Activated T-cell treated with anti-CD3 and anti-CD28 coated beads, Interleukin-2, amount 50 U/mL, for 4 hours (primary cell): ENCODE data around the gene HORMAD2. TPM values are rescaled to one million over a fixed set of nuclear protein-coding genes. Genes with fewer than 3 reads are reported as not detected.
"Not testable (repeated sequence)": the region's sequence is repeated elsewhere in the genome, so short reads cannot be mapped to it uniquely, and the experiment has no call there.

ENCODE experiments used
- ATAC-seq, 2 donors: fragments of 200-7000 bp; cut with Tn5 transposase; one replicate each; pipeline ENCODE4 v1.10.0; 2021
- DNase-seq: peaks from one replicate; pipeline ENCODE4 v3.0.0-alpha.2; 2020
- H3K27me3 Mint-ChIP-seq: one replicate; pipeline ENCODE4 v1.8.0; 2021; ENCODE audit warnings: low read depth, mixed read lengths
- H3K36me3 Mint-ChIP-seq: one replicate; pipeline ENCODE4 v1.8.0; 2022; ENCODE audit warnings: mixed read lengths; ENCODE audit not compliant: insufficient read depth
- H3K4me1 Mint-ChIP-seq: one replicate; pipeline ENCODE4 v1.8.0; 2021; ENCODE audit warnings: low read depth, mixed read lengths
- H3K4me3 Mint-ChIP-seq: one replicate; pipeline ENCODE4 v1.8.0; 2021; ENCODE audit warnings: mild to moderate bottlenecking, moderate library complexity, mixed read lengths
- H3K9me3 Mint-ChIP-seq: one replicate; pipeline ENCODE4 v1.8.0; 2021; ENCODE audit warnings: mixed read lengths
- total RNA-seq, 3 donors: library from RNA; stranded (reverse); gene quantifications; one replicate each; pipeline ENCODE4 v1.2.1, GENCODE V29; 2021

The HORMAD2 gene
- total RNA-seq, 3 donors from 2014 or later, result not detected

- ATAC-seq (no peak), DNase-seq (no peak)
- Mint-ChIP-seq H3K4me1 (peaks cover 13% of the 10 kb centered on the region), H3K36me3 (no peaks in the 10 kb centered on the region), H3K4me3 (no peak overlapping the region), H3K27me3 (peaks cover 9% of the 10 kb centered on the region), H3K9me3 (no peaks in the 10 kb centered on the region)
These were observed 34.2 kb upstream of the HORMAD2 start for GRCh38 chr22:30045901-30046715.

DNA sequence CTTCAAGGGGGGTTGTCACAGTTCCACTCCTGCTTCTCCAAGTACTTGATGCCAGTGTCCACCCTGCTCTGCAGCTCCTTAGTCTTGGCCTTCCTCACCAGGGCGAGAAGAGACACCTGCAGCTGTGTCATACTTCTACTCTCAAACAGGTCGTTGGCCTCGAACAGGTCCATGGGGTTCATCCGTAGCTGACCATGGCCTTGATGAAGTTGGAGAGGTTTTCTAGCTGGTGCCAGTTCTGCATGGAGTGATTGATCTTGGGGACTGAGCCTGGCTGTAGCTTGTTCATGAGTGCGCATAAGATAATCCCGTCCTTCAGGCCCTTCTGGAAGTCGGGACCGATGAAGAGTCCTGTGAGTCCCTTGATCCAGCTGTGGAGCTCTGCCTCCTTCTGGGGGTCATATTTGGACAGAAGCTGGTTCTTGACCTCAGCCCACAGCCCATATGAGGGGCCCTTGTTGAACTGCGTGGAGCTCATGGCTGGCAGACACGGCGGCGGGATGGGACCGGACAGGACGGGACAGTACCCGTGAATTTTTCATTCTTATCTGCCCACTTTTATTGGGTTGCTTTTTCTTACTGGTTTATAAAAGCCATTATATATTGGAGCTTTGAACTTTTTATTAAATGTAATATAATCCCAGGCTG, 33.4 kb upstream of the HORMAD2 start:
- no peaks in the 10 kb centered on the region for H3K36me3 Mint-ChIP-seq
- peaks cover 9% of the 10 kb centered on the region for H3K27me3 Mint-ChIP-seq
- DNase-seq (no peak), ATAC-seq (no peak)
- no peaks in the 10 kb centered on the region for H3K9me3 Mint-ChIP-seq
- H3K4me3 Mint-ChIP-seq, result peak overlapping the region; percentile 21
- H3K4me1 Mint-ChIP-seq, result peaks cover 13% of the 10 kb centered on the region

DNA sequence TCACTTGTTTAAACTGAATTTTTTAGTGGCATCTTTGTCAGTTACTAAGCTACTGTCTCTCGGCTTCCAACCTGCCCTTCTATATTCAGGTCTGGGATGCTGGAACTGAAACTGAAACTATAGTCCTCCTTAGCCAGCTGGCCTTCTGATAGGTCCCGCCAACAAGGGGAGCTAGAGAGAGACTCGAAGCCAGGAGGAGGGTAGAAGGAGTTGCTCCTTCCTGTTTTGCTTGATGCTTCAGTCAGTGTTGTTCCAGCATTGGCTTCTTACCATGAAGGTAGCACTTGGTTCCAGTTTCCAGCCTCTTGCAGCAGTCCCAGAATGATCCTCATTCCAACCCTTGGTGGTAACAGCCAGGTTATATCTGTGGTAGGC, 32.9 kb upstream of the HORMAD2 start:
- Mint-ChIP-seq H3K36me3 (no peaks in the 10 kb centered on the region), H3K27me3 (peaks cover 6% of the 10 kb centered on the region), H3K4me1 (peaks cover 13% of the 10 kb centered on the region), H3K9me3 (no peaks in the 10 kb centered on the region), H3K4me3 (peak overlapping the region; percentile 21)
- ATAC-seq, result no peak
- DNase-seq, result no peak

- ATAC-seq (no peak), DNase-seq (no peak)
- Mint-ChIP-seq H3K4me1 (peaks cover 13% of the 10 kb centered on the region), H3K27me3 (no peaks in the 10 kb centered on the region), H3K4me3 (no peak overlapping the region), H3K9me3 (no peaks in the 10 kb centered on the region), H3K36me3 (no peaks in the 10 kb centered on the region)
These were observed 31.6 kb upstream of the HORMAD2 start for GRCh38 chr22:30048681-30049080.

- Mint-ChIP-seq H3K27me3 (peaks cover 3% of the 10 kb centered on the region), H3K36me3 (no peaks in the 10 kb centered on the region), H3K4me3 (no peak overlapping the region), H3K9me3 (peaks cover 15% of the 10 kb centered on the region), H3K4me1 (no peaks in the 10 kb centered on the region)
- ATAC-seq (no peak), DNase-seq (no peak)
These were observed 26.0 kb upstream of the HORMAD2 start for GRCh38 chr22:30054067-30054763.

- no peak for DNase-seq
- peaks cover 1% of the 10 kb centered on the region for H3K36me3 Mint-ChIP-seq
- no peak overlapping the region for H3K4me3 Mint-ChIP-seq
- H3K27me3 Mint-ChIP-seq, result peaks cover 4% of the 10 kb centered on the region
- no peak for ATAC-seq
- peaks cover 15% of the 10 kb centered on the region for H3K9me3 Mint-ChIP-seq
- no peaks in the 10 kb centered on the region for H3K4me1 Mint-ChIP-seq
These were observed 25.5 kb upstream of the HORMAD2 start for GRCh38 chr22:30054764-30055069.

- H3K36me3 Mint-ChIP-seq, result peaks cover 1% of the 10 kb centered on the region
- peaks cover 15% of the 10 kb centered on the region for H3K9me3 Mint-ChIP-seq
- peaks cover 4% of the 10 kb centered on the region for H3K27me3 Mint-ChIP-seq
- no peak overlapping the region for H3K4me3 Mint-ChIP-seq
- no peak for DNase-seq
- no peak for ATAC-seq
- no peaks in the 10 kb centered on the region for H3K4me1 Mint-ChIP-seq
These were observed 24.2 kb upstream of the HORMAD2 start for GRCh38 chr22:30056015-30056414.

DNA sequence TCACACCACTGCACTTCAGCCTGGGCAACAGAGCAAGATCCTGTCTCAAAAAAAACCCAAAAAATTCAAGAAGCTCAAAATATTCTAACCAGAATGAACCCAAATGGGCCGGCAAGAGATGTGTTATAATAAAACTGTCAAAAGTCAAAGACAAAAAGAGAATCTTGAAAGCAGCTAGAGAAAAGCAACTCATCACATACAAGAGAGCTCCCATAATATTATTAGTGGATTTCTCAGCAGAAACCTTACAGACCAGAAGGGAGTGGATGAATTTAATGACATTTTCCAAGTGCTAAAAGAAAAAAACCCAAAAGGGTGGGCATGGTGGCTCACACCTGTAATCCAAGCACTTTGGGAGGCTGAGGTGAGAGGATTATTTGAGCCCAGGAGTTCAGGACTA, 22.9 kb upstream of the HORMAD2 start:
- H3K27me3 Mint-ChIP-seq, result peaks cover 4% of the 10 kb centered on the region
- H3K4me3 Mint-ChIP-seq, result no peak overlapping the region
- no peaks in the 10 kb centered on the region for H3K4me1 Mint-ChIP-seq
- H3K9me3 Mint-ChIP-seq, result peaks cover 21% of the 10 kb centered on the region
- DNase-seq (no peak), ATAC-seq (no peak)
- peaks cover 1% of the 10 kb centered on the region for H3K36me3 Mint-ChIP-seq

GRCh38 chr22:30059346-30060020, 20.8 kb upstream of the HORMAD2 start:
- H3K27me3 Mint-ChIP-seq, H3K4me1 Mint-ChIP-seq, H3K4me3 Mint-ChIP-seq, DNase-seq, ATAC-seq, H3K36me3 Mint-ChIP-seq: not testable (repeated sequence)
- H3K9me3 Mint-ChIP-seq, result peaks cover 35% of the 10 kb centered on the region

- not testable (repeated sequence) for ATAC-seq, H3K4me3 Mint-ChIP-seq, H3K27me3 Mint-ChIP-seq, H3K36me3 Mint-ChIP-seq, H3K4me1 Mint-ChIP-seq, DNase-seq
- H3K9me3 Mint-ChIP-seq, result peaks cover 37% of the 10 kb centered on the region
These were observed 19.2 kb upstream of the HORMAD2 start for GRCh38 chr22:30061094-30061493.

- Mint-ChIP-seq H3K4me3 (no peak overlapping the region), H3K36me3 (peaks cover 1% of the 10 kb centered on the region), H3K4me1 (no peaks in the 10 kb centered on the region), H3K9me3 (peaks cover 30% of the 10 kb centered on the region), H3K27me3 (peaks cover 3% of the 10 kb centered on the region)
- ATAC-seq (no peak), DNase-seq (no peak)
These were observed 18.0 kb upstream of the HORMAD2 start for GRCh38 chr22:30062259-30062658.

GRCh38 chr22:30062950-30063349, 17.3 kb upstream of the HORMAD2 start:
- Mint-ChIP-seq H3K4me1 (no peaks in the 10 kb centered on the region), H3K9me3 (peaks cover 27% of the 10 kb centered on the region), H3K36me3 (peaks cover 1% of the 10 kb centered on the region), H3K27me3 (peaks cover 2% of the 10 kb centered on the region), H3K4me3 (no peak overlapping the region)
- DNase-seq (no peak), ATAC-seq (no peak)

DNA sequence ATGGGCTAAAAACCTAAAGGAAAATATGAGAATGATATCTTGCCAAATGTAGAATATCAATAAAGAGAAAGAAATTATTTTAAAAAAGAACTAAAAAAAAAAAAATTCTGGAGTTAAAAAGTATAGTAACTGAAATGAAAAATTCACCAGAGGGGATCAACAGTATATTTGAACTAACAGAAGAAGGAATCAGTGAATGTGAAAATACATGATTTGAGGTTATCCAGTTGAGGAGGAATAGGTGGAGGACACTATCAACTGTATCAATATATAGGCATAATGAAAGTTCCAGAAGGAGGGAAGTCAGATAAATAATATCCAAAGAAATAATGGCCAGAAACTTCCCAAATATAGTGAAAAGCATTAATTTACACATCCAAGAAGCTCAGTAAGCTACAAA, 16.1 kb upstream of the HORMAD2 start:
- Mint-ChIP-seq H3K4me1 (no peaks in the 10 kb centered on the region), H3K4me3 (no peak overlapping the region), H3K36me3 (peaks cover 1% of the 10 kb centered on the region), H3K27me3 (peaks cover 2% of the 10 kb centered on the region), H3K9me3 (peaks cover 21% of the 10 kb centered on the region)
- DNase-seq (no peak), ATAC-seq (no peak)

DNA sequence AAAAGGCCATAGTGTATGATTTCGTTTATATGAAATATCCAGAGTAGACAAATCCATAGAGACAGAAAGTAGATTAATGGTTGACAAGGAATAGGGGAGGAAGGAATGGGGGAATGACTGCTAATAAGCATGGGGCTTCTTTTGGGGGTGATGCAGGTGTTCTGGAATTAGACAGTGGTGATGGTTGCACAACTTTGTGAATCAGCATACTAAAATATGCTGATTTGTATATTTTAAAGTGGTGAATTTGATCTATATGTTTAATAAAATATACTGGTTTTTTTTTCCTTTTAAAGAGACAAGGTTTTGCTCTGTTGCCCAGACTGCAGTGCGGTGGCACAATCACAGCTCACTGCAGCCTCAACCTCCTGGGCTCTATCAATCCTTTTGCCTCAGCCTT, 6.5 kb upstream of the HORMAD2 start:
- DNase-seq (no peak), ATAC-seq (no peak)
- Mint-ChIP-seq H3K4me1 (peaks cover 8% of the 10 kb centered on the region), H3K36me3 (no peaks in the 10 kb centered on the region), H3K4me3 (no peak overlapping the region), H3K27me3 (no peaks in the 10 kb centered on the region), H3K9me3 (no peaks in the 10 kb centered on the region)
